Activated CD8-positive, alpha-beta T cell treated with anti-CD3 and anti-CD28 coated beads for 36 hours (primary cell): ENCODE measurements around the gene SLC36A3. TPM values are rescaled to one million over a fixed set of nuclear protein-coding genes. Genes with fewer than 3 reads are reported as not detected.

Experiments used
- ATAC-seq: fragments of 200-7000 bp; cut with Tn5 transposase; one replicate; pipeline ENCODE4 v1.10.0; 2021; ENCODE audit warnings: mild to moderate bottlenecking, moderate library complexity
- CTCF ChIA-PET: fragments of 350-600 bp; sonication (Branson Sonifier 250); formaldehyde crosslinking; loops from one replicate; lab custom pipeline; 2021; ENCODE audit warnings: antibody characterized with exemption; lab: Charles Lee
- POLR2A ChIA-PET: fragments of 350-600 bp; sonication (Branson Sonifier 250); formaldehyde crosslinking; loops from one replicate; lab custom pipeline; 2021; ENCODE audit warnings: antibody characterized with exemption; lab: Charles Lee
- DNase-seq: peaks from one replicate; pipeline ENCODE4 v3.0.0-alpha.2; 2020
- H3K27ac Mint-ChIP-seq: one replicate; pipeline ENCODE4 v1.8.0; 2021; ENCODE audit warnings: mild to moderate bottlenecking, mixed read lengths
- H3K27me3 Mint-ChIP-seq: one replicate; pipeline ENCODE4 v1.8.0; 2021; ENCODE audit warnings: mixed read lengths
- H3K36me3 Mint-ChIP-seq: one replicate; pipeline ENCODE4 v1.8.0; 2021; ENCODE audit warnings: low read depth, mixed read lengths
- H3K4me1 Mint-ChIP-seq: one replicate; pipeline ENCODE4 v1.8.0; 2021; ENCODE audit warnings: low read depth, mixed read lengths
- H3K4me3 Mint-ChIP-seq: one replicate; pipeline ENCODE4 v1.8.0; 2021; ENCODE audit warnings: mild to moderate bottlenecking, moderate library complexity, mixed read lengths
- H3K9me3 Mint-ChIP-seq: one replicate; pipeline ENCODE4 v1.8.0; 2021; ENCODE audit warnings: mixed read lengths
- CTCF ChIP-seq: fragments of 200-600 bp; IDR thresholded peaks from one replicate; pipeline ENCODE4 v1.8.0; 2022; ENCODE audit warnings: antibody characterized with exemption, mild to moderate bottlenecking
- intact Hi-C: fragments of 100-400 bp; cut with micrococcal nuclease; formaldehyde crosslinking; loops from one replicate; pipeline ENCODE4 v1.10.0; 2022
- total RNA-seq, 2 experiments: library from RNA; stranded (reverse); gene quantifications; one replicate each; pipeline ENCODE4 v1.2.3, GENCODE V29; 2021

SLC36A3 gene
- total RNA-seq, 2 experiments from 2014 or later: not detected

- H3K4me3 Mint-ChIP-seq: no peak overlapping the region
- DNase-seq (no peak), ATAC-seq (no peak)
- no peaks in the 10 kb centered on the region for H3K36me3 Mint-ChIP-seq
- intact Hi-C loops: no loop called here
- no peak for TF ChIP-seq CTCF
- no peaks in the 10 kb centered on the region for H3K27me3 Mint-ChIP-seq
- POLR2A ChIA-PET: interaction anchor here (0.6 to 1.2 kb wide), 2 partner anchors 13 to 159 kb away, joined by 3 to 5 read pairs; no protein-coding TSS in a partner anchor
- CTCF ChIA-PET: interaction anchor here (1.4 to 1.5 kb wide), 2 partner anchors 9 to 41 kb away, joined by 3 to 7 read pairs; no protein-coding TSS in a partner anchor
- no peak overlapping the region for H3K27ac Mint-ChIP-seq
- H3K4me1 Mint-ChIP-seq: no peaks in the 10 kb centered on the region
- no peaks in the 10 kb centered on the region for H3K9me3 Mint-ChIP-seq
These were observed 28.9 kb downstream of the SLC36A3 start for GRCh38 chr5:151274666-151275065.

- Mint-ChIP-seq H3K4me3 (no peak overlapping the region), H3K9me3 (no peaks in the 10 kb centered on the region), H3K27me3 (no peaks in the 10 kb centered on the region), H3K4me1 (peaks cover 1% of the 10 kb centered on the region), H3K27ac (no peak overlapping the region), H3K36me3 (peaks cover 6% of the 10 kb centered on the region)
- ChIA-PET POLR2A (no interaction called here), CTCF (no interaction called here)
- intact Hi-C loops: no loop called here
- no peak for TF ChIP-seq CTCF
- ATAC-seq (no peak), DNase-seq (no peak)
These were observed 32.2 kb downstream of the SLC36A3 start for GRCh38 chr5:151271336-151271735.

- peaks cover 1% of the 10 kb centered on the region for H3K4me1 Mint-ChIP-seq
- DNase-seq: no peak
- CTCF ChIA-PET: no interaction called here
- H3K36me3 Mint-ChIP-seq: peaks cover 6% of the 10 kb centered on the region
- H3K4me3 Mint-ChIP-seq: no peak overlapping the region
- H3K27ac Mint-ChIP-seq: no peak overlapping the region
- ATAC-seq: peak; percentile 92
- no peaks in the 10 kb centered on the region for H3K27me3 Mint-ChIP-seq
- POLR2A ChIA-PET: no interaction called here
- no peak for TF ChIP-seq CTCF
- intact Hi-C loops: no loop called here
- no peaks in the 10 kb centered on the region for H3K9me3 Mint-ChIP-seq
These were observed 33.0 kb downstream of the SLC36A3 start for GRCh38 chr5:151270599-151270998.

GRCh38 chr5:151267491-151268260, 35.9 kb downstream of the SLC36A3 start:
- no peak for ATAC-seq
- ChIA-PET POLR2A (no interaction called here), CTCF (no interaction called here)
- TF ChIP-seq CTCF: no peak
- Mint-ChIP-seq H3K27me3 (no peaks in the 10 kb centered on the region), H3K4me1 (peaks cover 8% of the 10 kb centered on the region), H3K36me3 (peaks cover 6% of the 10 kb centered on the region), H3K4me3 (no peak overlapping the region), H3K27ac (no peak overlapping the region), H3K9me3 (no peaks in the 10 kb centered on the region)
- no peak for DNase-seq
- intact Hi-C loops: no loop called here

- DNase-seq: peak; percentile 32
- Mint-ChIP-seq H3K27ac (peak overlapping the region; percentile 47), H3K27me3 (no peaks in the 10 kb centered on the region), H3K9me3 (no peaks in the 10 kb centered on the region), H3K36me3 (peaks cover 6% of the 10 kb centered on the region), H3K4me1 (peaks cover 8% of the 10 kb centered on the region), H3K4me3 (no peak overlapping the region)
- POLR2A ChIA-PET: interaction anchor here (1.2 kb wide), 1 partner anchor 11 kb away, joined by 4 read pairs; no protein-coding TSS in a partner anchor
- CTCF ChIA-PET: interaction anchor here (1.1 to 1.4 kb wide), 2 partner anchors 26 to 183 kb away, joined by 3 to 4 read pairs; partner anchors contain the start of gene SLC36A1
- intact Hi-C loops: no loop called here
- TF ChIP-seq CTCF: no peak
- peak; percentile 91 for ATAC-seq
These were observed 39.5 kb downstream of the SLC36A3 start for GRCh38 chr5:151264113-151264512.
